A673 (cell line): ENCODE measurements around the gene GLYATL1.

Experiments
- CTCF ChIP-seq: fragments of 300-800, 200-600 bp; sonication (generic); conservative IDR thresholded peaks from 2 replicates; pipeline ENCODE4 v1.5.1; 2017; ENCODE audit warnings: low read depth, mild to moderate bottlenecking, antibody characterized with exemption, low read length, moderate library complexity, mixed read lengths
- EZH2 ChIP-seq: fragments of 200-600 bp; sonication (generic); IDR thresholded peaks from 2 replicates; pipeline ENCODE4 v1.6.1; 2017; ENCODE audit warnings: borderline replicate concordance, low read depth, mild to moderate bottlenecking, mixed read lengths, antibody characterized with exemption, low read length; ENCODE audit not compliant: poor library complexity, severe bottlenecking

- TF ChIP-seq CTCF, result peak; percentile 65
- no peak for TF ChIP-seq EZH2
Observed at GRCh38 chr11:58923300-58923788, 15.9 kb upstream of the GLYATL1 start.
